ENCODE measurements around the gene NFE2.

DNA sequence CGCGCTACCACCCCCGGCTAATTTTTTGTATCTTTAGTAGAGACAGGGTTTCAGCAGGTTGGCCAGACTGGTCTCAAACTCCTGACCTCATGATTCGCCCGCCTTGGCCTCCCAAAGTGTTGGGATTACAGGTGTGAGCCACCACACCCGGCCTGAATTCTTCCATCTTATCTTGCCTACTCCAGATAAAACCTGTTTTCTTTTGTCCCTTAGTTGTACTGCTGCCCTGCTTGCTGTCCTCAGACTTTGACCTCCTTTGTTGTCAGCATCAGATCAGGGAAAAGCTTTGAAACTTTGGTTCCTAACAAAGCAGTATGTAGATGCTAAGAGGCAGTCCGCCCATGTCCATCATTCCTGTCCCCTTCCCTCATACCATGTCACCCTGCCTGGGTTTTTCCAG lies 40.0 kb upstream of the NFE2 start:
- TF ChIP-seq, protein P1, sequence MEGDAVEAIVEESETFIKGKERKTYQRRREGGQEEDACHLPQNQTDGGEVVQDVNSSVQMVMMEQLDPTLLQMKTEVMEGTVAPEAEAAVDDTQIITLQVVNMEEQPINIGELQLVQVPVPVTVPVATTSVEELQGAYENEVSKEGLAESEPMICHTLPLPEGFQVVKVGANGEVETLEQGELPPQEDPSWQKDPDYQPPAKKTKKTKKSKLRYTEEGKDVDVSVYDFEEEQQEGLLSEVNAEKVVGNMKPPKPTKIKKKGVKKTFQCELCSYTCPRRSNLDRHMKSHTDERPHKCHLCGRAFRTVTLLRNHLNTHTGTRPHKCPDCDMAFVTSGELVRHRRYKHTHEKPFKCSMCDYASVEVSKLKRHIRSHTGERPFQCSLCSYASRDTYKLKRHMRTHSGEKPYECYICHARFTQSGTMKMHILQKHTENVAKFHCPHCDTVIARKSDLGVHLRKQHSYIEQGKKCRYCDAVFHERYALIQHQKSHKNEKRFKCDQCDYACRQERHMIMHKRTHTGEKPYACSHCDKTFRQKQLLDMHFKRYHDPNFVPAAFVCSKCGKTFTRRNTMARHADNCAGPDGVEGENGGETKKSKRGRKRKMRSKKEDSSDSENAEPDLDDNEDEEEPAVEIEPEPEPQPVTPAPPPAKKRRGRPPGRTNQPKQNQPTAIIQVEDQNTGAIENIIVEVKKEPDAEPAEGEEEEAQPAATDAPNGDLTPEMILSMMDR (conservative IDR thresholded peaks at IDR 0.05; ENCODE audit: low read length): no peak
- no peak for TF ChIP-seq EZH2phosphoT487 (IDR thresholded peaks at IDR 0.05; ENCODE audit: borderline replicate concordance, low read depth, low read length)
